Natural killer cell (primary cell): Measurements from ENCODE around the gene KTN1. TPM values are rescaled to one million over a fixed set of nuclear protein-coding genes. Genes with fewer than 3 reads are reported as not detected.

Experiments used
- ATAC-seq, 3 donors: fragments of 150-1000 bp in 2 of 3; fragments of 200-7000 bp in 1 of 3; cut with Tn5 transposase; 1 replicate in 1 of 3; 2 replicates in 2 of 3; pipeline ENCODE4 v1.10.0; 2021; ENCODE audit warnings: mild to moderate bottlenecking in 2 of 3, moderate library complexity in 2 of 3
- DNase-seq, 2 donors: peaks; one replicate each; pipeline versions ENCODE4 v3.0.0 to v3.0.0-alpha.2; 2013 to 2021; ENCODE audit warnings: mixed read lengths in 1 of 2
- H3K27ac ChIP-seq: one replicate; pipeline ENCODE4 v1.5.1; 2013; ENCODE audit warnings: mild to moderate bottlenecking, low read length
- H3K27me3 ChIP-seq: one replicate; pipeline ENCODE4 v1.6.1; 2013; ENCODE audit warnings: low read length; ENCODE audit not compliant: control insufficient read depth, insufficient read depth
- H3K36me3 ChIP-seq: one replicate; pipeline ENCODE4 v1.6.1; 2013; ENCODE audit warnings: low read length; ENCODE audit not compliant: control insufficient read depth, insufficient read depth
- H3K4me1 ChIP-seq: one replicate; pipeline ENCODE4 v1.6.1; 2013; ENCODE audit warnings: low read length; ENCODE audit not compliant: control insufficient read depth, insufficient read depth
- H3K4me3 ChIP-seq: one replicate; pipeline ENCODE4 v1.5.1; 2013; ENCODE audit warnings: low read length
- H3K9me3 ChIP-seq: one replicate; pipeline ENCODE4 v1.6.1; 2013; ENCODE audit warnings: low read length; ENCODE audit not compliant: control insufficient read depth, insufficient read depth
- H3K27ac Mint-ChIP-seq, 2 donors: one replicate each; pipeline ENCODE4 v1.8.0; 2022; ENCODE audit warnings: mild to moderate bottlenecking in 2 of 2, mixed read lengths in 2 of 2, moderate library complexity in 1 of 2
- H3K27me3 Mint-ChIP-seq, 2 donors: one replicate each; pipeline ENCODE4 v1.8.0; 2022; ENCODE audit warnings: low read depth in 2 of 2, mixed read lengths in 2 of 2
- H3K36me3 Mint-ChIP-seq: one replicate; pipeline ENCODE4 v1.8.0; 2022; ENCODE audit warnings: mixed read lengths
- H3K4me1 Mint-ChIP-seq, 2 donors: one replicate each; pipeline ENCODE4 v1.8.0; 2022; ENCODE audit warnings: mixed read lengths in 2 of 2
- H3K4me3 Mint-ChIP-seq: one replicate; pipeline ENCODE4 v1.8.0; 2022; ENCODE audit warnings: mild to moderate bottlenecking, moderate library complexity, mixed read lengths
- H3K9me3 Mint-ChIP-seq, 2 donors: one replicate each; pipeline ENCODE4 v1.8.0; 2022; ENCODE audit warnings: mixed read lengths in 2 of 2
- CTCF ChIP-seq: fragments of 200-600 bp; IDR thresholded peaks from one replicate; pipeline ENCODE4 v1.8.0; 2022; ENCODE audit warnings: antibody characterized with exemption
- whole genome bisulfite sequencing: methylation state at CpG from one replicate; pipeline ENCODE4 v1.1.7; 2013; ENCODE audit warnings: missing lambda C conversion rate; ENCODE audit not compliant: insufficient coverage; 5-methylcytosine and 5-hydroxymethylcytosine counted together
- intact Hi-C: fragments of 100-400 bp; cut with micrococcal nuclease; formaldehyde crosslinking; loops from one replicate; pipeline ENCODE4 v1.14.2; 2022
- total RNA-seq, 4 donors: library from RNA; stranded (reverse); fragments of 120-200 nt in 1 of 4; gene quantifications; one replicate each; pipeline versions ENCODE4 v1.2.3 to v1.2.4, GENCODE V29; 2013 to 2022

KTN1 gene
- total RNA-seq, 3 donors from 2014 or later (not counting 1 experiment from before 2014, with no cell fraction given) = 63.1 to 96.7 (median 72.8) TPM

- no peak overlapping the region for H3K4me3 Mint-ChIP-seq
- no peaks in the 10 kb centered on the region for H3K4me1 Mint-ChIP-seq
- 96% methylated on average over 5 of the region's 5 CpGs for WGBS
- Histone ChIP-seq H3K36me3 (no peaks in the 10 kb centered on the region), H3K4me3 (no peak overlapping the region), H3K27me3 (no peaks in the 10 kb centered on the region), H3K9me3 (no peaks in the 10 kb centered on the region), H3K4me1 (no peaks in the 10 kb centered on the region), H3K27ac (no peak overlapping the region)
- no peak for ATAC-seq
- peaks cover 3% of the 10 kb centered on the region in 2 donors for H3K9me3 Mint-ChIP-seq
- H3K27ac Mint-ChIP-seq = no peak overlapping the region
- TF ChIP-seq CTCF = no peak
- peaks cover 0 to 6% of the 10 kb centered on the region in 2 donors for H3K27me3 Mint-ChIP-seq
- no peak for DNase-seq
- intact Hi-C loops = no loop called here
- peaks cover 7% of the 10 kb centered on the region for H3K36me3 Mint-ChIP-seq
Measured at GRCh38 chr14:55533960-55534359, 46.0 kb upstream of the KTN1 start.

- no peaks in the 10 kb centered on the region for H3K27me3 ChIP-seq
- H3K27ac ChIP-seq = no peak overlapping the region
- H3K4me3 ChIP-seq = no peak overlapping the region
- H3K36me3 ChIP-seq = no peaks in the 10 kb centered on the region
- no peak for TF ChIP-seq CTCF
- WGBS = no CpG with 5 or more reads among the region's 2 CpGs
- ATAC-seq (no peak), DNase-seq (no peak)
- H3K9me3 ChIP-seq = no peaks in the 10 kb centered on the region
- no peak overlapping the region for H3K4me3 Mint-ChIP-seq
- intact Hi-C loops = no loop called here
- peaks cover 0 to 4% of the 10 kb centered on the region in 2 donors for H3K27me3 Mint-ChIP-seq
- H3K4me1 ChIP-seq = no peaks in the 10 kb centered on the region
- no peak overlapping the region for H3K27ac Mint-ChIP-seq
- H3K36me3 Mint-ChIP-seq = peaks cover 7% of the 10 kb centered on the region
- peaks cover 3% of the 10 kb centered on the region in 2 donors for H3K9me3 Mint-ChIP-seq
- no peaks in the 10 kb centered on the region for H3K4me1 Mint-ChIP-seq
Measured at GRCh38 chr14:55535516-55536203, 44.3 kb upstream of the KTN1 start.

GRCh38 chr14:55536204-55536708 lies 43.8 kb upstream of the KTN1 start:
- Histone ChIP-seq H3K36me3 (no peaks in the 10 kb centered on the region), H3K9me3 (no peaks in the 10 kb centered on the region), H3K27ac (no peak overlapping the region), H3K4me3 (no peak overlapping the region), H3K27me3 (no peaks in the 10 kb centered on the region), H3K4me1 (no peaks in the 10 kb centered on the region)
- H3K27ac Mint-ChIP-seq = no peak overlapping the region
- peaks cover 3% of the 10 kb centered on the region in 2 donors for H3K9me3 Mint-ChIP-seq
- peaks cover 0 to 3% of the 10 kb centered on the region in 2 donors for H3K27me3 Mint-ChIP-seq
- no peak overlapping the region for H3K4me3 Mint-ChIP-seq
- intact Hi-C loops = no loop called here
- peaks cover 7% of the 10 kb centered on the region for H3K36me3 Mint-ChIP-seq
- no peaks in the 10 kb centered on the region for H3K4me1 Mint-ChIP-seq
- TF ChIP-seq CTCF = no peak
- ATAC-seq (no peak), DNase-seq (no peak)

- Histone ChIP-seq H3K4me3 (no peak overlapping the region), H3K36me3 (no peaks in the 10 kb centered on the region), H3K27me3 (no peaks in the 10 kb centered on the region), H3K9me3 (no peaks in the 10 kb centered on the region), H3K4me1 (no peaks in the 10 kb centered on the region), H3K27ac (no peak overlapping the region)
- H3K36me3 Mint-ChIP-seq = peaks cover 7% of the 10 kb centered on the region
- TF ChIP-seq CTCF = no peak
- DNase-seq = no peak
- H3K4me3 Mint-ChIP-seq = no peak overlapping the region
- peaks cover 3% of the 10 kb centered on the region in 2 donors for H3K9me3 Mint-ChIP-seq
- H3K27me3 Mint-ChIP-seq = peaks cover 0 to 6% of the 10 kb centered on the region in 2 donors
- no peak for ATAC-seq
- no peaks in the 10 kb centered on the region for H3K4me1 Mint-ChIP-seq
- intact Hi-C loops = no loop called here
- H3K27ac Mint-ChIP-seq = no peak overlapping the region
Measured at GRCh38 chr14:55537782-55538181, 42.2 kb upstream of the KTN1 start.
